WERI-Rb-1 (cell line): ENCODE measurements around the gene DNPH1.

ENCODE experiments used
- DNase-seq: peaks from one replicate; pipeline ENCODE4 v3.0.0-alpha.2; 2020
- H3K27ac ChIP-seq: fragments of 250-450 bp; sonication (Bioruptor Pico); 2 replicates; pipeline ENCODE4 v1.5.1; 2020; ENCODE audit warnings: mild to moderate bottlenecking, moderate library complexity
- H3K27me3 ChIP-seq: fragments of 250-450 bp; sonication (Bioruptor Pico); 2 replicates; pipeline ENCODE4 v1.5.1; 2021; ENCODE audit warnings: mild to moderate bottlenecking, low read depth, moderate library complexity; ENCODE audit not compliant: insufficient read depth, severe bottlenecking
- H3K36me3 ChIP-seq: fragments of 250-450 bp; sonication (Bioruptor Pico); 2 replicates; pipeline ENCODE4 v1.5.1; 2020; ENCODE audit warnings: mild to moderate bottlenecking, moderate library complexity
- H3K4me3 ChIP-seq: 2 replicates; pipeline ENCODE4 v1.5.1; 2011; ENCODE audit warnings: low read depth, mild to moderate bottlenecking, control low read depth, low read length
- H3K9me3 ChIP-seq: fragments of 250-450 bp; sonication (Bioruptor Pico); 2 replicates; pipeline ENCODE4 v1.5.1; 2021; ENCODE audit warnings: mild to moderate bottlenecking, moderate library complexity; ENCODE audit not compliant: severe bottlenecking
- TF ChIP-seq, protein P1 (sequence below): IDR thresholded peaks from 2 replicates; pipeline ENCODE4 v1.5.1; 2011; ENCODE audit warnings: low read depth, mild to moderate bottlenecking, control low read depth, inconsistent platforms, low read length

The DNPH1 gene, protein sequence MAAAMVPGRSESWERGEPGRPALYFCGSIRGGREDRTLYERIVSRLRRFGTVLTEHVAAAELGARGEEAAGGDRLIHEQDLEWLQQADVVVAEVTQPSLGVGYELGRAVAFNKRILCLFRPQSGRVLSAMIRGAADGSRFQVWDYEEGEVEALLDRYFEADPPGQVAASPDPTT

DNA sequence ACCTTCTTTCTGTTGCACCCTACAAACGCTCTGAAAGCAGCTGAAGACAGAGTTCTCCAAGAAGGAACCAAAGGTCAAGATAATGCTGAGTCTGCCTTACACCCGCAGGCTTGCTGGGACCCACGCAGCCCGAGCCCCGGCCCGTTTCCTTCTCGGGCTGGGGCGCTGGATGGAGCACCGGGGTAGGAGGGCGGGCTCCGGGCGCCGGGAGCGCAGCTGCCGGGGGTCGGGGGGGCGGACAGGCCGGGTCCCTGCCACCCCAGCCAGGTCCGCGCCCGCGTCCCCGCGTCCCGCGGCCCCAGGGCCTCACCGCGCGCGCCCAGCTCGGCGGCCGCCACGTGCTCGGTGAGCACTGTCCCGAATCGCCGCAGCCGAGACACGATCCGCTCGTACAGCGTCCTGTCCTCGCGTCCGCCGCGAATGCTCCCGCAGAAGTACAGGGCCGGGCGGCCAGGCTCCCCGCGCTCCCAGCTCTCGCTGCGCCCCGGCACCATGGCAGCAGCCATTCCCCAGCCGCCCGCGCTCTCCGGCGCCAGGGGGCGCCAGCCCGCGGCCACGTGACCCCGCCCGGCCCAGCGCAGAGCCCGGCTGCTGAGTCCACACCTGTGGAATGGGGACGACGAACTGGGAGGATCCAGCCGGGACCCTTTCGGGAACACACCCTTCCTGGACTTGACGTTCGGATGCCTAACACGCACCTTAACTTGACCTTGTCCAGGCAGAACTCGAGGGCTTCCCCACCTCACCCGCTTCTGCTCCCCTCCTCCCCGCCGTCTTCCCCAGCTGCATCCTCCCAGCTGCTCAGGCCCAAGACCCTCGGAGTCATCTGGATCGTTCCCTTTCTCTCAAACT, at the start of gene DNPH1:
Gene DNPH1 (minus strand): TSS at position 531 of the 852 bp plus-strand sequence. CDS start 25 bp downstream, at position 506.
- Histone ChIP-seq H3K36me3 (peaks cover 4% of the 10 kb centered on the region), H3K27ac (peak within 1 kb of the TSS; percentile 74), H3K9me3 (no peaks in the 10 kb centered on the region), H3K27me3 (no peaks in the 10 kb centered on the region), H3K4me3 (peak within 1 kb of the TSS; percentile 61)
- DNase-seq, result peak; percentile 85
- TF ChIP-seq, protein P1, sequence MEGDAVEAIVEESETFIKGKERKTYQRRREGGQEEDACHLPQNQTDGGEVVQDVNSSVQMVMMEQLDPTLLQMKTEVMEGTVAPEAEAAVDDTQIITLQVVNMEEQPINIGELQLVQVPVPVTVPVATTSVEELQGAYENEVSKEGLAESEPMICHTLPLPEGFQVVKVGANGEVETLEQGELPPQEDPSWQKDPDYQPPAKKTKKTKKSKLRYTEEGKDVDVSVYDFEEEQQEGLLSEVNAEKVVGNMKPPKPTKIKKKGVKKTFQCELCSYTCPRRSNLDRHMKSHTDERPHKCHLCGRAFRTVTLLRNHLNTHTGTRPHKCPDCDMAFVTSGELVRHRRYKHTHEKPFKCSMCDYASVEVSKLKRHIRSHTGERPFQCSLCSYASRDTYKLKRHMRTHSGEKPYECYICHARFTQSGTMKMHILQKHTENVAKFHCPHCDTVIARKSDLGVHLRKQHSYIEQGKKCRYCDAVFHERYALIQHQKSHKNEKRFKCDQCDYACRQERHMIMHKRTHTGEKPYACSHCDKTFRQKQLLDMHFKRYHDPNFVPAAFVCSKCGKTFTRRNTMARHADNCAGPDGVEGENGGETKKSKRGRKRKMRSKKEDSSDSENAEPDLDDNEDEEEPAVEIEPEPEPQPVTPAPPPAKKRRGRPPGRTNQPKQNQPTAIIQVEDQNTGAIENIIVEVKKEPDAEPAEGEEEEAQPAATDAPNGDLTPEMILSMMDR, result peak; percentile 97

DNA sequence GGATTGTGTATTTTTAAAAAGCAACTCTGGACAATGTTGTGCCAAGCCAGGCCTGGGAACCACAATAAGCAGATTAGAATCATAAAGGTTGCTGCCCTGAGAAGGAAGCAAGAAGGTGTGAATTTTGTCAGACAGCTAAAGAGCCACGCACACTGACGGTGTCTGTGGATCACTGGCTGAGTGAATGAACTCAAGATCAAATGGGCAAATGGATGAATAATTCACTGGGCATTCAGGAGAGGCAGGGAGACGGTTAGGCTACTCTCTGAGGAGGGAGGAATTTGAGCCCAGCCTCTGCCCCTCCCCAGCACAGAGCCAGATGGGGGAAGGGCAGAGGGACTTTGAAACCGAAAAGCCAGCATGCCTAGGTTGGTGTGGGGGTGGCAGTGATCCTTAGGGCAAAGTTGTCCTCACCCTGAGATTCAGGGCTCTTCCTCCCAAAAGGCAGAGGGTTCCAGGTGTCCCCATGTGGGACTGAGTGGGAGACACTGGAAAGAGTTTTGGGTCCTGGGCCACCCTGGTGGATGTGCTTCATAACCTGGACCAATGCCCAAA, 49.3 kb upstream of the DNPH1 start:
- DNase-seq, result no peak
- no peaks in the 10 kb centered on the region for H3K27me3 ChIP-seq
- TF ChIP-seq, protein P1, result no peak
- H3K9me3 ChIP-seq, result no peaks in the 10 kb centered on the region
- no peaks in the 10 kb centered on the region for H3K36me3 ChIP-seq
- H3K27ac ChIP-seq, result peak overlapping the region; percentile 80
- H3K4me3 ChIP-seq, result no peak overlapping the region

DNA sequence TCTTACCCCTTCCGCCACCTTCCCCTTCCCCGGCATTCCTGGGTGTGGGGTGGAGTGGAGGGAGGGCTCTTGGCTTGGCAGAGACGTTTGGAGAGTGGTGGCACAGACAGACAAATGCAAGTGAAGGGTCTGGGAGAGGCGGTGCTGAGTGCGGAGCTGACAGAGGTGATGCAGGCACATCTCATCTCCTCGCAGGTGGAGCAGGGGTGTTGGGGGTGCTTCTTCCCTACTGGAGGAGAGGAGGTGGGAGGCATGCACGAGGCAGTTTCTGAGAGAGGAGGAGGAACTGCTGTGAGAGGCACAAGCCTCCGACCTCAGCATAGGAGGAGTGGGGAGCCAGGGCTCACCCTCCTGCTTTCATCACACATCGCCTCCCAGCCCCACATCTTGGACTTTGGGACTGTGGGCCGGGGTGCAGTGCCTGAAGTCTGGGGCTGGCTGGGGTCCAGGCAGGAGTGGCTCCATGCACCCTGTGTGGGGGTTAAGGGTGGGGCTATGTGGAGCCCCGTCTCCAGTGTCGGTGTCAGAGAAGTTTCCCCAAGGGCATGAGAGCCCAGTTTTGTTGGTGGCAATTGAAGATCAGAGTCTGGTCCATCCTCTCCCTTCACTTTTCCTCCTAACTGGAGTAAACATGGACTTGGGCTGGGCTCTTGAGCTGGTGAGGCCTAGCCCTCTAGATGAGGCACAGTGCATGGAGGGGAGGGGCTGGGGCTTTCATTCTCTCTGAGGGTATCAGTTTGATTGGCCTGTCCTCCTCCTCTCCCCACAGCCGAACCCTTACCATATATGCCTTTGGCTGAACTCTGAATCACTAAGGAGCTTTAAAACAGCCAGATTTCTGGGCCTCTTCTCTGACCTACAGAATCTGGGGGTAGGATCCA, 48.6 kb upstream of the DNPH1 start:
- Histone ChIP-seq H3K4me3 (no peak overlapping the region), H3K36me3 (no peaks in the 10 kb centered on the region), H3K27ac (peak overlapping the region; percentile 81), H3K9me3 (no peaks in the 10 kb centered on the region), H3K27me3 (no peaks in the 10 kb centered on the region)
- TF ChIP-seq, protein P1, result no peak
- DNase-seq, result peak; percentile 83

DNA sequence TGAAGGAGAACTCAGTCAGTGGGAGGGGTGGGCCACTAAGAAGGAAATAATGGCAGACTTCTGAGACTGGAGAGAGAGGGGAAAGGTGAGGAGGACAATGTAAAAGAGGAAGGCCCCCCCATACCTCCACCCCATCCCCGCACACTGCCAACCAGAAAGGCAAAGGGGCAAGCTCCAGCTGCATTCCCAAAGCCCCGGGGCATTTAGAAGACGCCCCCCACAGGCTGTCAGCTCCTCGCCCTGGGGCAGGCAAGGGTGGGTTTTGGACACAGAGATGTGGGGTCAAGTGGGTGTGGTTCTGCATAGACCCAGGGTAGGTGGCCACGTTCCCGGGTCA, 48.0 kb upstream of the DNPH1 start:
- Histone ChIP-seq H3K4me3 (no peak overlapping the region), H3K9me3 (no peaks in the 10 kb centered on the region), H3K36me3 (no peaks in the 10 kb centered on the region), H3K27me3 (no peaks in the 10 kb centered on the region), H3K27ac (peak overlapping the region; percentile 81)
- TF ChIP-seq, protein P1, result no peak
- no peak for DNase-seq

DNA sequence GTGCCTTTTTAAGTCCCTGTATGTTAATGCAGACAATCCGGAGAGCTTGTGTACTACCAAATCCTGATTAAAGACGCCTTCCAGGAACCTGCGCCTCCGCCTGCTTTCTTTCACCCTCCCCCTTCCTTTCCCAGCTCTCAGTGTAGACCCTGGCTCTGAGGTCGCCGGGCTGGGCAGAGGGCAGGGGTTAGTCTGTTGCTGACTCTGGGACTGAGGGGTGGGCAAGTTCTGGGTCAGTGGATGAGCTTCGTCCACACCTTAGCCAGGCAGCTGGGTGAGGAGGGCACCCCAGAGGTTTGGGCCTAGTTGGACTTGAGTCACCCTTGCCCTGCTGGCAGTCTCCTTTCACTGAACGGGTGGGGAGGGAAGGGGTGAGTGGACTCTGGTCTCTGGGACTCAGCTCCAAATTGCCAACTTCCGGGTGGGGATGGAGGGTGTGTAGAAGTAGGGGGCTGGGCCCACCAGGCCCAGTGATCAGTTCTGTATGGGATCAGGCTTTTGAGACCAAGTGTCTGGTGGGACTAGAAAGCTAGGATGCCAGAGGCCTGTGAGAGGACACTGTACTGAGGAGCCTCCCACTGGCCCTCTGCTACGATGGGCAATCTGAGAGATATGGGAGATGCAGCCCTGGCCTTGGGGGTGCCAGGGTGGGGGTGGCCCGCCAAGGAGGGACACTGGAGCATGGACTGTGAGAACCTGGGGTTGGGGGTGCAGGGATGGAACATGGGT, 47.5 kb upstream of the DNPH1 start:
- TF ChIP-seq, protein P1, result no peak
- Histone ChIP-seq H3K9me3 (no peaks in the 10 kb centered on the region), H3K27me3 (no peaks in the 10 kb centered on the region), H3K36me3 (no peaks in the 10 kb centered on the region), H3K27ac (peak overlapping the region; percentile 81), H3K4me3 (peak overlapping the region; percentile 44)
- peak; percentile 86 for DNase-seq
